ENCODE measurements around the gene SYT17.

- TF ChIP-seq POLR2A (IDR thresholded peaks at IDR 0.05; ENCODE audit: low read length) (no peak), GATA1 (IDR thresholded peaks at IDR 0.05; ENCODE audit: low read depth, low read length) (no peak)
Observed at GRCh38 chr16:19210280-19210924, 42.4 kb downstream of the SYT17 start.

Data from erythroblast (primary cell).